Measurements from ENCODE around the gene MDP1.
"Not testable (repeated sequence)": the region's sequence is repeated elsewhere in the genome, so short reads cannot be mapped to it uniquely, and the experiment has no call there.

Gene MDP1

GRCh38 chr14:24251880-24252288 is 36.0 kb upstream of the MDP1 start:
- DNase-seq (ENCODE audit: low read depth, low spot score): no peak

GRCh38 chr14:24250354-24250753 is 34.5 kb upstream of the MDP1 start:
- no peak for DNase-seq (ENCODE audit: low read depth, low spot score)

- DNase-seq (ENCODE audit: low read depth, low spot score): no peak
Observed at GRCh38 chr14:24249230-24250021, 33.6 kb upstream of the MDP1 start.

- no peak for DNase-seq (ENCODE audit: low read depth, low spot score)
Observed at GRCh38 chr14:24247422-24247821, 31.6 kb upstream of the MDP1 start.

- DNase-seq (ENCODE audit: low read depth, low spot score): no peak
Observed at GRCh38 chr14:24246765-24247212, 30.9 kb upstream of the MDP1 start.

GRCh38 chr14:24245350-24245749 is 29.5 kb upstream of the MDP1 start:
- DNase-seq (ENCODE audit: low read depth, low spot score): not testable (repeated sequence)

- no peak for DNase-seq (ENCODE audit: low read depth, low spot score)
Observed at GRCh38 chr14:24243336-24243836, 27.5 kb upstream of the MDP1 start.

- DNase-seq (ENCODE audit: low read depth, low spot score): no peak
Observed at GRCh38 chr14:24241829-24242443, 26.1 kb upstream of the MDP1 start.

GRCh38 chr14:24240110-24240918 is 24.4 kb upstream of the MDP1 start:
- DNase-seq (ENCODE audit: low read depth, low spot score): no peak

GRCh38 chr14:24238527-24239037 is 22.7 kb upstream of the MDP1 start:
- no peak for DNase-seq (ENCODE audit: low read depth, low spot score)

- DNase-seq (ENCODE audit: low read depth, low spot score): no peak
Observed at GRCh38 chr14:24238123-24238522, 22.3 kb upstream of the MDP1 start.

GRCh38 chr14:24237463-24237955 is 21.6 kb upstream of the MDP1 start:
- no peak for DNase-seq (ENCODE audit: low read depth, low spot score)

GRCh38 chr14:24236689-24237462 is 21.0 kb upstream of the MDP1 start:
- no peak for DNase-seq (ENCODE audit: low read depth, low spot score)

- no peak for DNase-seq (ENCODE audit: low read depth, low spot score)
Observed at GRCh38 chr14:24235804-24236688, 20.2 kb upstream of the MDP1 start.

GRCh38 chr14:24234095-24235005 is 18.5 kb upstream of the MDP1 start:
- no peak for DNase-seq (ENCODE audit: low read depth, low spot score)

GRCh38 chr14:24233538-24233866 is 17.6 kb upstream of the MDP1 start:
- no peak for DNase-seq (ENCODE audit: low read depth, low spot score)

GRCh38 chr14:24232645-24233537 is 17.0 kb upstream of the MDP1 start, which contains the start of gene GMPR2:
Gene GMPR2 (plus strand): TSS chr14:24232929. CDS start chr14:24233254, 325 bp downstream.
- DNase-seq (ENCODE audit: low read depth, low spot score): no peak

GRCh38 chr14:24232121-24232644 is 16.3 kb upstream of the MDP1 start, which contains the start of gene NEDD8:
Gene NEDD8 (minus strand): TSS chr14:24232367. CDS start chr14:24232267, 100 bp downstream.
- peak; percentile 79 for DNase-seq (ENCODE audit: low read depth, low spot score)

Data from brain pericyte (primary cell).